GM20000 (cell line): Measurements from ENCODE around the gene DDX47.
"Not testable (repeated sequence)": the region's sequence is repeated elsewhere in the genome, so short reads cannot be mapped to it uniquely, and the experiment has no call there.

ENCODE experiments used
- DNase-seq: peaks from one replicate; pipeline ENCODE4 v3.0.0; 2012; ENCODE audit warnings: low spot score
- CTCF ChIP-seq: IDR thresholded peaks from 2 replicates; pipeline ENCODE4 v1.5.1; 2012; ENCODE audit warnings: mild to moderate bottlenecking, control low read depth; ENCODE audit errors: extremely low read depth, missing control alignments

The DDX47 gene

GRCh38 chr12:12823300-12823699 lies 10.2 kb downstream of the DDX47 start:
- TF ChIP-seq CTCF = no peak
- DNase-seq = no peak

GRCh38 chr12:12823811-12824210 lies 10.7 kb downstream of the DDX47 start:
- no peak for DNase-seq
- TF ChIP-seq CTCF = no peak

GRCh38 chr12:12835378-12836146 lies 22.4 kb downstream of the DDX47 start:
- DNase-seq = no peak

GRCh38 chr12:12836571-12836970 lies 23.4 kb downstream of the DDX47 start:
- DNase-seq = no peak
- no peak for TF ChIP-seq CTCF

More at GRCh38 chr12:12835378-12836146, 22.4 kb downstream of the DDX47 start:
- TF ChIP-seq CTCF = no peak

- peak; percentile 59 for DNase-seq
- peak; percentile 24 for TF ChIP-seq CTCF
Measured at GRCh38 chr12:12837025-12837812, 24.1 kb downstream of the DDX47 start.

GRCh38 chr12:12837813-12838153 lies 24.6 kb downstream of the DDX47 start:
- TF ChIP-seq CTCF = no peak
- no peak for DNase-seq

GRCh38 chr12:12839003-12839395 lies 25.9 kb downstream of the DDX47 start:
- DNase-seq = no peak
- no peak for TF ChIP-seq CTCF

GRCh38 chr12:12839439-12839838 lies 26.3 kb downstream of the DDX47 start:
- not testable (repeated sequence) for DNase-seq
